Stomach (tissue), 4 donors: ENCODE results near the gene MAVS.

ENCODE experiments used
- EP300 ChIP-seq: sonication (generic); formaldehyde crosslinking; IDR thresholded peaks from one replicate; pipeline ENCODE4 v1.6.1; 2017; ENCODE audit warnings: antibody characterized with exemption
- POLR2A ChIP-seq, 4 donors: fragments of 450-650 bp; IDR thresholded peaks; one replicate each; pipeline ENCODE4 v1.6.1; 2016; ENCODE audit warnings: antibody characterized with exemption in 4 of 4, control low read depth in 2 of 4, mild to moderate bottlenecking in 1 of 4, moderate library complexity in 1 of 4
- POLR2AphosphoS5 ChIP-seq, 3 donors: sonication (generic); formaldehyde crosslinking; IDR thresholded peaks; one replicate each; pipeline ENCODE4 v1.6.1; 2016; ENCODE audit warnings: antibody characterized with exemption in 3 of 3
- TF ChIP-seq, protein P1 (sequence below), 7 experiments: fragments of 450-650 bp in 4 of 7; fragments of 200-600 bp in 3 of 7; sonication (generic) in 3 of 7; IDR thresholded peaks; one replicate each; pipeline ENCODE4 v1.5.1; 2016 to 2019; ENCODE audit warnings: antibody characterized with exemption in 7 of 7, control low read depth in 2 of 7, mild to moderate bottlenecking in 1 of 7

DNA sequence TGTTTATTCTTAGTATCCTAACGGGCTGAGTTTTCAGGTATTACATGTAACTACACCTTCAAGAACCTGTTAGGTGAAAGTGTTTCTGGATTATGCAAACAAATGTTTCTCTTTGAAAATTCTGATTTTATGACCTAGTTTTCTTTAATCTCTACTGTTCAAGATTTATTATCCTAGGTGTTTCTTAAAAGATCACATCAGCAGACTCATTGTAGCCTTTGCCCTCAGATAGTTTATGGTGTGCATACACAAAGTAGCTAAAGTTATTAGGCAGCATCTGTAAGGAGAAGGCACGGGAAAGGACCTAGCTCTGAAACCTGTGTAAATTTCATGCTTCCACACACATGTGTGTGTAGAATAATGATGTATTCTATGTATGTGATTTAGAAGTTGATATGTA is 64.2 kb downstream of the MAVS start:
- TF ChIP-seq, protein P1, sequence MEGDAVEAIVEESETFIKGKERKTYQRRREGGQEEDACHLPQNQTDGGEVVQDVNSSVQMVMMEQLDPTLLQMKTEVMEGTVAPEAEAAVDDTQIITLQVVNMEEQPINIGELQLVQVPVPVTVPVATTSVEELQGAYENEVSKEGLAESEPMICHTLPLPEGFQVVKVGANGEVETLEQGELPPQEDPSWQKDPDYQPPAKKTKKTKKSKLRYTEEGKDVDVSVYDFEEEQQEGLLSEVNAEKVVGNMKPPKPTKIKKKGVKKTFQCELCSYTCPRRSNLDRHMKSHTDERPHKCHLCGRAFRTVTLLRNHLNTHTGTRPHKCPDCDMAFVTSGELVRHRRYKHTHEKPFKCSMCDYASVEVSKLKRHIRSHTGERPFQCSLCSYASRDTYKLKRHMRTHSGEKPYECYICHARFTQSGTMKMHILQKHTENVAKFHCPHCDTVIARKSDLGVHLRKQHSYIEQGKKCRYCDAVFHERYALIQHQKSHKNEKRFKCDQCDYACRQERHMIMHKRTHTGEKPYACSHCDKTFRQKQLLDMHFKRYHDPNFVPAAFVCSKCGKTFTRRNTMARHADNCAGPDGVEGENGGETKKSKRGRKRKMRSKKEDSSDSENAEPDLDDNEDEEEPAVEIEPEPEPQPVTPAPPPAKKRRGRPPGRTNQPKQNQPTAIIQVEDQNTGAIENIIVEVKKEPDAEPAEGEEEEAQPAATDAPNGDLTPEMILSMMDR (IDR thresholded peaks at IDR 0.05) = no peak
- TF ChIP-seq POLR2AphosphoS5 (IDR thresholded peaks at IDR 0.05) = no peak
- TF ChIP-seq POLR2A (IDR thresholded peaks at IDR 0.05) = no peak
- no peak for TF ChIP-seq EP300
